ENCODE results near the gene TIMP4. TPM values are rescaled to one million over a fixed set of nuclear protein-coding genes. Genes with fewer than 3 reads are reported as not detected.

TIMP4 gene
- total and polyA plus RNA-seq, 2 of the 4 experiments (the other 2 are of a cell fraction) = 0.39 to 0.54 TPM

DNA sequence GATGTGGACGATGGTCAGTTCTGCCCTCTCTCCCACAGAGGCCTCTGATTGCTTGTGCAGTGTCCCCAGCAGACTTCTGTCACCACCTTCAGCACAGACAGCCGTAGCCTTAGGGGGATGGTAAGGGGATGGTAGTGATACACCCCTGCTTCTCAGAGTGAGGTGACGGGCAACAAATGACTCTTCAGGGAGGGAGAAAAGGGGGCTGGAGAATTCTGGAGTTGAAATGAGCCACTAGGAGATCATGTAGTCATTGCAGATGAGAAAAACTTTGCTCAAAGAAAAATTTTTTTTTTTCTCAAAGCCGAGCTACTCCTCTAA is 29.6 kb upstream of the TIMP4 start:
- Histone ChIP-seq H2BK15ac (ENCODE audit: low read depth, low read length) (peak overlapping the region; percentile 99; the same call in 2 of the 3 replicates), H3K18ac (ENCODE audit: low read depth, low read length) (peak overlapping the region; percentile 49), H3K27me3 (ENCODE audit: control insufficient read depth, insufficient read depth, low read length) (no peaks in the 10 kb centered on the region), H3K4me1 (ENCODE audit: control insufficient read depth, insufficient read depth, low read length) (peaks cover 25% of the 10 kb centered on the region), H4K91ac (ENCODE audit: insufficient read depth, low read depth, low read length) (peak overlapping the region; percentile 97), H3K27ac (ENCODE audit: insufficient read depth, low read length) (peak overlapping the region; percentile 77), H2AK9ac (replicated peaks; ENCODE audit: low read depth, low read length, poor library complexity) (peak overlapping the region; percentile 91), H3K79me1 (ENCODE audit: low read depth in 1 of 2, low read length in 2 of 2) (no peaks in the 10 kb centered on the region), H2BK120ac (ENCODE audit: low read depth, low read length) (peak overlapping the region; percentile 98), H3K4me2 (ENCODE audit: low read depth, low read length) (no peak overlapping the region; the same call in 1 of the 2 replicates), H4K20me1 (ENCODE audit: insufficient read depth, low read length) (no peaks in the 10 kb centered on the region), H3K4ac (ENCODE audit: low read depth, low read length) (peak overlapping the region; percentile 95), H4K8ac (ENCODE audit: low read depth in 2 of 2, low read length in 2 of 2) (peak overlapping the region; percentile 88 to 90), H3K9me3 (ENCODE audit: control insufficient read depth, insufficient read depth, low read length) (no peaks in the 10 kb centered on the region), H3K56ac (ENCODE audit: extremely low read depth, insufficient read depth, low read length) (peak overlapping the region; percentile 60), H2AK5ac (ENCODE audit: low read depth, low read length) (peak overlapping the region; percentile 99), H2BK5ac (ENCODE audit: low read depth, low read length, poor library complexity, severe bottlenecking) (peak overlapping the region; percentile 83), H4K5ac (ENCODE audit: low read depth, low read length) (peak overlapping the region; percentile 43), H3K9ac (ENCODE audit: low read depth, low read length) (peak overlapping the region; percentile 12; the same call in 1 of the 2 replicates), H2BK20ac (ENCODE audit: low read depth, low read length) (peak overlapping the region; percentile 95), H3K14ac (replicated peaks; ENCODE audit: low read depth, low read length) (peak overlapping the region; percentile 86), H3K23ac (ENCODE audit: low read depth, low read length) (peak overlapping the region; percentile 70), H3K36me3 (ENCODE audit: control insufficient read depth, insufficient read depth, low read length) (no peaks in the 10 kb centered on the region), H2AFZ (replicated peaks; ENCODE audit: low read length, poor library complexity) (peak overlapping the region; percentile 77), H3K9me1 (ENCODE audit: insufficient read depth, low read length) (peaks cover 11% of the 10 kb centered on the region), H3K4me3 (ENCODE audit: insufficient read depth, low read depth, low read length) (no peak overlapping the region)
- dilution Hi-C loops (cut with HindIII; ENCODE audit: low sequenced_read_pairs, unreplicated experiment) (no loop called here), in situ Hi-C loops (cut with MboI; ENCODE audit: low sequenced_read_pairs) (no loop called here), intact Hi-C loops (cut with micrococcal nuclease) (no loop called here)
- POLR2A ChIA-PET (ENCODE audit: unreplicated experiment) = no interaction called here
- BruUV-seq (replicated peaks) = no TSS peak
- DNase-seq = no peak
- no peak for TF ChIP-seq RAD21 (IDR thresholded peaks at IDR 0.05; ENCODE audit: low read length)
- WGBS, 2 experiments (ENCODE audit: extremely low coverage in 2 of 2, insufficient read length in 1 of 2) = 100% methylated on average over 1 of the region's 4 CpGs; no CpG with 5 or more reads in 1 of the 2 experiments
- no peak for ATAC-seq (ENCODE audit: low read depth)
- CTCF ChIA-PET = interaction anchor here (0.5 to 1.2 kb wide), 4 partner anchors 11 to 125 kb away, joined by 3 to 4 read pairs (median 3); no protein-coding TSS in a partner anchor
